ENCODE measurements around the gene LDLRAD3.

DNA sequence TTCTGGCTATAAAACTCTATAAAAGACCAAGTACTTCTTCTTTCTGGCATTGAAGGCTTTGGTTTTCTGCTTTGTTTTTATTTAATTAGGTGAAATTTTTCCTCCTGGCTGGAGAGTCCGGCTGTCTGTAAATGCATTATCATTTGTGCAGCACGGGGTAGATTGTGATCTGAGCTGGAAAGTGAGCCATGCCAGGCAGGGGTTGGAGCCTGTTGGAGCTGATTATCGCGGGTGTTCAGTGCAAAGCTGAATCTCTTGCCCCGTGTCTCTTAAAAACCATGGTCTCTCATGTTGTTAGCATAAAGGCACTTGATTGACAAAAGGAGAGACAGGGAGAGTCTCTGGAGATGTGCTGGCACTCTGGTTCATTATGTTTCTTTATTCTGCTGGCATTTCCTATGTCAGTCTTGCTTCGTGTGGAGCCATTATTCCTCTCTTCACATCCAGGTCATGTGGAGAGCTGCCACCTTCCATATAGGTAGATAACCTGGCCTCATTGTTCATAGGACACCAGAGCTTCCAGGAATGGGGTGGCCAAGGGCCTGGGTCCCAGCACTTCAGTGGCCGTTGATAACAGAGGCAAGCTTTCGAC lies 75.2 kb downstream of the LDLRAD3 start:
- TF ChIP-seq, protein P1, sequence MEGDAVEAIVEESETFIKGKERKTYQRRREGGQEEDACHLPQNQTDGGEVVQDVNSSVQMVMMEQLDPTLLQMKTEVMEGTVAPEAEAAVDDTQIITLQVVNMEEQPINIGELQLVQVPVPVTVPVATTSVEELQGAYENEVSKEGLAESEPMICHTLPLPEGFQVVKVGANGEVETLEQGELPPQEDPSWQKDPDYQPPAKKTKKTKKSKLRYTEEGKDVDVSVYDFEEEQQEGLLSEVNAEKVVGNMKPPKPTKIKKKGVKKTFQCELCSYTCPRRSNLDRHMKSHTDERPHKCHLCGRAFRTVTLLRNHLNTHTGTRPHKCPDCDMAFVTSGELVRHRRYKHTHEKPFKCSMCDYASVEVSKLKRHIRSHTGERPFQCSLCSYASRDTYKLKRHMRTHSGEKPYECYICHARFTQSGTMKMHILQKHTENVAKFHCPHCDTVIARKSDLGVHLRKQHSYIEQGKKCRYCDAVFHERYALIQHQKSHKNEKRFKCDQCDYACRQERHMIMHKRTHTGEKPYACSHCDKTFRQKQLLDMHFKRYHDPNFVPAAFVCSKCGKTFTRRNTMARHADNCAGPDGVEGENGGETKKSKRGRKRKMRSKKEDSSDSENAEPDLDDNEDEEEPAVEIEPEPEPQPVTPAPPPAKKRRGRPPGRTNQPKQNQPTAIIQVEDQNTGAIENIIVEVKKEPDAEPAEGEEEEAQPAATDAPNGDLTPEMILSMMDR (IDR thresholded peaks at IDR 0.05 in 2 of 3, conservative IDR thresholded peaks at IDR 0.05 in 1 of 3; ENCODE audit: borderline replicate concordance in 1 of 3, insufficient read depth in 1 of 3, low read depth in 2 of 3, low read length in 2 of 3): no peak
- TF ChIP-seq RAD21 (IDR thresholded peaks at IDR 0.05; ENCODE audit: low read depth) (no peak), YY1 (IDR thresholded peaks at IDR 0.05; ENCODE audit: extremely low read depth, insufficient replicate concordance, low read depth, low read length) (no peak), ZFX (IDR thresholded peaks at IDR 0.05) (no peak), POLR2A (IDR thresholded peaks at IDR 0.05; ENCODE audit: borderline replicate concordance, extremely low read depth, insufficient read depth, insufficient read length) (no peak), SRF (IDR thresholded peaks at IDR 0.05; ENCODE audit: low read depth) (no peak)
